ELR (cell line): Measurements from ENCODE around the gene EIPR1.
"Not testable (repeated sequence)": the region's sequence is repeated elsewhere in the genome, so short reads cannot be mapped to it uniquely, and the experiment has no call there.

Experiments
- DNase-seq: peaks from one replicate; pipeline ENCODE4 v3.0.0-alpha.2; 2015; ENCODE audit warnings: low read depth

Gene EIPR1

DNA sequence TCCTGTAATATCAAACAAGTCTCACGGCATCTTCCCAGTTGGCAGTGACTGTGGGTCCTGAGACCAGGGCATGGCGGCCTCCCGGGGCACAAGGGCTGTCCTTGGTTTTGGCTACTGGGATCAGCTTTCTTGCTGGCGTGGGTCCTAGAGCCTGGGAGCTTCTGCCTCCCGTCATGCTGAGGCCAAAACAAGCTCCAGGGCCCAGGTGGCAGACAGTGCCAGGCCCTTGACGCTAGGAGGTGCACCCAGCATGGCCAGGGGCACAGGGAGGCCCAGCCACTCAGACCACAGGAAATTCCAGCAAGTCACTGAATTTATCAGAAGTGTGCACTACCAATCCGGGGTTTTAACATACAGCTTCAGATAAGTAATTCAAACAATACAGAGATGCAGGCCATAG is 184.7 kb downstream of the EIPR1 start:
- DNase-seq: no peak

DNA sequence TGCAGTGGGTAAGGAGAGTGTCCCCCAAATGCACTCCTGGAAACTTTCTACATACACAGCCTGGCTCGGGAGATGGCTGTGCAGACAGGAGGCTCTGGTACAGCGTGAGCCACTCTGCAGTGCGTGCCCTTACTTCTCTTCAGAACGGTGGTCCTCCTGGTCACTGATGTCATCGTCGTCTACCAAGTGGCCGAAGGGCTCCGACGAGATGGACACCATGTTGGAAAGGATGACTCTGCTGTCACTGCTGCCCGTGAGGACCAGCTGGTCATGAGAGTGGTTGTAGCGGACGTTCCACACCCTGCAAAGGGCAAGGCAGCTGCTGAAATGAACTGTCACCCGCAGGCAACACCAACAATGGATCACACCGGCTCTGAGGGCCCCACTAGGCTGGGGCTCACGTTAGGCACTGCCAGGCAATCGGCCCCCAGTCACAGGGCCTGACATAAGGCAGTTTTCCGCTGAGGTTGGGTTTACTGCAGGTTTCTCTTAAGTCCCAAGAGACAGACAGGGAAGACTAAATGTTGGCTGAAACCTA is 185.3 kb downstream of the EIPR1 start:
- DNase-seq: no peak

GRCh38 chr2:3189961-3190360 is 187.7 kb downstream of the EIPR1 start:
- DNase-seq: no peak

DNA sequence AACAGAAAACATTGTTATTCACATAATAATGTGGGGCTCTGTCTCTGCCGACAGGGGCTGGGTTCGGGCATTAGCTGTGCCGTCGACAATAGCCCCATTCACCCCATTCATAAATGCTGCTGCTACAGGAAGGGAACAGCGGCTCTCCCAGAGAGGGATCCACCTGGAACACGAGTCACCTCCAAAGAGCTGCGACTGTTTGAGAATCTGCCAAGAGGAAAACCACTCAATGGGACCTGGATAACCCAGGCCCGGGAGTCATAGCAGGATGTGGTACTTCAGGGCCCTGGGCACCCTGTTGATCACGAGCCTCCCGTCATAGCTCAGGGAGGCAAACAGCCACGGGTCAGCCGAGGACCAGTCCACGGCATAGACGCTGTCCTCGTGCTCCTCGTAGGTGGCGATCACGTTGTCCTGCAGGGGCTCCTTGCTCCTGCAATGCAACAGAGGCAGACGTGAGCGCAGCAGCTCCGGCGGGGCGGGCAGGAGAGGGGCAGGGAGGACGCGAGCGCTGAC is 188.5 kb downstream of the EIPR1 start:
- DNase-seq: peak; percentile 40

DNA sequence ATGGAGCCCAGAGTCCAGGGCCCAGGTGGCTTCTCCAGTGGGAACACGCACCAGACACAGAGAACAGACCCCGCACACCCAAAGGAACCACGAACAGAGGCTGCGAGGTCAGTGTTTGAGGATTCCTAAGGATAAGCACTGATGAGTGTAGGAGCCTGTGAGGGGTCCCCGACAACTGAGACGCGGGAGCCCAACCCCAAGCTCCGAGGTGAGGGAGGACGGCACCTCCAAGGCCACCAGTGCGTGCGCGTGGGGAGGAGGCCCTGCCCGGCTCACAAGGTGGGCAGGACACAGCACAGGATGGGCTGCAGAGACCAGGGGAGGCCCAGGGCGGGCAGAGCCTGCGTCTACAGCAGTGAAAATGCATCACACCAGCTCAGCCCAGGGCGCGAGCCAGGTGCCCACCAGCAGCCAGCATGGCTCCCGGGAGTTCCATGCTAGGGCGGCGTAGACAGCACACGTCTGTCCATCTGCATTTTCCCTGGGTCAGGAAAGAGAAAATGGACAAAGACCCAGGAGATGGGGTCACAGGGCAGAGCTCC is 189.1 kb downstream of the EIPR1 start:
- no peak for DNase-seq

GRCh38 chr2:3187467-3187866 is 190.2 kb downstream of the EIPR1 start:
- DNase-seq: no peak

GRCh38 chr2:3186766-3187165 is 190.9 kb downstream of the EIPR1 start:
- no peak for DNase-seq

DNA sequence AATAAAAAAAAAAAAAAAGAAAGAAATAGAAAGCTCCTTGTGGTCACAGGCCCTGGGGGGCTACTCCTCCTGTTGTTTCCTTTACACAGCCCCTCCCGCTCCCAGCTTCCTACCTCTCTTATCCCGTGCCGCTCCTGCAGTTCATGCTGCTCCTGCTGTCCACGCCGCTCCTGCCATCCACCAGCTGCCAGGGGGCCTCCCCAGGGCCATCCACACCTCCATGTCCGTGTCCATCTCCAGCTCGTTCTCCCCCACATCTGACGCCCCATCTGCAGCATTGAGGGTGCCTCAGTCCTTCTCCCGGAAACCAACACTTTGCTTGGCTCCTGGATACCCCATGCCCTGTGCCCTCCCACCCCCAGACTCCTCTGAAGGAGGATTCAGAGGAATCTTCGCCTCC is 191.7 kb downstream of the EIPR1 start:
- no peak for DNase-seq

DNA sequence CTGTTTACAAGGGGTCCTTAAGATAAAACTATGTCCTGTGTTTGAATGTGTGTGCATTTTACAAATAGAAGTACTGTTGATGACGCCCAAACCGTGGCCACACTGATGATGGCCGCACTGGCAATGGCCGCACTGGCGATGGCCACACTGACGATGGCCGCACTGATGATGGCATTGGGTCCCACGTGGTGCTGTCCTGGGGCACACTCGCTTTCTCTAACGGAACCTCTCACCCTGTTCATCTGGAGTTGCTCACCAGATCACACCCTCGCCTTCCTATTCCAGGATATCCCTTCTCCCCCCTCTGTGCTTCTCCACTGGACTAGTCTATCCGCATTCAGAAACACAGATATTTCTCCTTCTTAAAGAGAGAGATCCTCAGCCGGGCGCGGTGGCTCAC is 192.4 kb downstream of the EIPR1 start:
- DNase-seq: no peak

DNA sequence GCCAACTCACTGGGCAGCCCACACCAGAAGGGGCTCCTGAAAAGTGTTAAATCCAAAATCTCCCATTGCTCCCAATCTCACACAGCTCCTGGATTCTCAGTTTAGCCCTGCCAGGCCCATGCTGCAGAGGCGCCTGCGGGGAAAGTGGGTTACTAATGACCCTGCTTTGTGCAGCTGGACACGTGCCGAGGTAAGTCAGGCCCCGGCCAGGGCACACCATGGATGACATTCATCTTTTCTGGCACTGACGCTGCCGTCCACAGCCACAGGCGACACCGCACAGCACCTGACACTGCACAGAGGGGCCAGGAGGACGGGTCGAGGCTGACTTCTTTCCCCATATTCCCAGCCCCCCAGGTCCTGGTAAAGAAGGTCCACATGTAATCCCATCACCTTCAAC is 193.5 kb downstream of the EIPR1 start:
- DNase-seq: no peak

DNA sequence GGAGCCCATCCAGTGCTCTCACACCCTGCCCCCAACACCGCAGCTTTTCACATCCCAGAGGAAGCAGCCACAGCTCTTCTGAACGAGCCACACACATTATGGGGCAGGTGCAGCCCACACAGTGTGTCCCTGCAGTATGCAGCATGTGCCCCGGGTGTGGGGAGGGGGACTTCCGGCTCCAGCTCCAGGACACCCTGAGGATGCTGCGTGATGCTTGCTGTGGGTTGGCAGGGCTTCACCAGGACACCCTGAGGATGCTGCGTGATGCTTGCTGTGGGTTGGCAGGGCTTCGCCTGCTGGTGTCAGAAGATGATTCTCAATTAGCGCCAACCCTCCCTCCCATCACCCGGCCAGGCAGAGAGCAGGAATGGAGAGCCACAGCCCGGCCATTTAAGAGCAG is 193.9 kb downstream of the EIPR1 start:
- DNase-seq: no peak

DNA sequence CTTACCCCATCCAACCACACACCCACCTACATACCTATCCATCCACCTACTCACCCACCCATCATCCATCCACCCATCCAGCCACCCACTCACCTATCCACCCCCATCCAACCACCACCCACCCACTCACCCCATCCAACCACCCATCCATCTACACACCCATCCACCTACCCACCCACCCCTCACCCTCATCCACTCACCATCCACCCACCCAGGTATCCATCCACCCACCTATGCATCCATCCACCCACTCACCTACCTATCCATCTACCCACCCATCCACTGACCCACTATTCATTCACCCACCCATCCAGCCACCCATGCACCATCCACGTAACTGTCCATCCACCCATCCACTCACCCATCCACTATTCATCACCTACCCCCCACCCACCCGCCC is 194.8 kb downstream of the EIPR1 start:
- DNase-seq: no peak

DNA sequence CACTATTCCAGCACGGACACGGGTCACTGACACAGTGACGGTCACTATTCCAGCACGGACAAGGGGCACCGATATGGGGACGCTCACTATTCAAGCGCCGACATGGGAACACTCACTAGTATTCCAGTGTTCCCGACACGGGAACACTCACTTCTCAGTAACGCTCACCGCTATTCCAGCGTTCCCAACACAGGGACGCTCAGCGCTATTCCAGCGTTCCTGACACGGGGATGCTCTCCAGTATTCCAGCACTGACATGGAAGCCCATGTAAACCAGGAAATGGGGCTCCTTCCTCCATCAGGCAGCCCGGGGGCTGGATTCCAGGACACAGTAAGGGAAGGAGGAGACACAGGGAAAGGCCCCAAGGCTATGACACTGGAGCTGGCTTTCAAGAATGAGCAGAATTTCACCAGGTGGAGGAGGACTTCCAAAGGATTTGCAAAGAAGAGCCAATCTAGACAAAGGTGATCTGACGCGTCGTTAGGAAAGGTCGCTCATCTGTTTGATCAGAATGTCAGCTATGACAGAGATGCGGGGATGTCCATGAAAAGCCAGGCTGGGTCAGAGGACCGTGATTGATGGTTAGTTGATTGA is 196.1 kb downstream of the EIPR1 start:
- no peak for DNase-seq

DNA sequence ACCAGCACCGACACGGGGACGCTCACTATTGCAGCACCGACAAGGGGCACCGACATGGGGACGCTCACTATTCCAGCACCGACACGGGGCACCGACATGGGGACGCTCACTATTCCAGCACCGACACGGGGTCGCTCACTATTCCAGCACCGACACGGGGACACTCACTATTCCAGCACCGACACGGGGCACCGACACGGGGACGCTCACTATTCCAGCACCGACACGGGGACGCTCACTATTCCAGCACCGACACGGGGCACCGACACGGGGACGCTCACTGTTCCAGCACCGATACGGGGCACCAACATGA is 196.8 kb downstream of the EIPR1 start:
- not testable (repeated sequence) for DNase-seq

GRCh38 chr2:3180082-3180908 is 197.3 kb downstream of the EIPR1 start:
- no peak for DNase-seq

DNA sequence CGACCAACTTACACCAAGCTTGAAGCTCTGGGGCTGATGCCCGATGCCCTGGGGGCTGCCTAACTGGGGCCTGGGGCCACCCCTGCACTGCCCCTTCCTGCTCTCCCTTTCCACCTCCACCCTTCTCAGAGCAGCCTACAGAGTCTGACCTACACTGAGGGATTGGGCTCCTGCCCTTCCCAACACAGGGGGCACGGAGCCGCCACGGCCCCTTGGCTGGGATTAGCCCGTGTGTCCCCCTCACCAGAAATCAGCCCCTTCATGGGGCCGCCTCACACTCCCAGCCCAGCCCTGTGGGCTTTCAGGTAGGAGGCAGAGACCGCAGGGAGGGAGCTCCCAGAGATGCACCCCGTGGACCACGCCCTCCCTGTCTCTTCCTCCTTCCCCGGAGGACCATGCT is 198.0 kb downstream of the EIPR1 start:
- DNase-seq: no peak

DNA sequence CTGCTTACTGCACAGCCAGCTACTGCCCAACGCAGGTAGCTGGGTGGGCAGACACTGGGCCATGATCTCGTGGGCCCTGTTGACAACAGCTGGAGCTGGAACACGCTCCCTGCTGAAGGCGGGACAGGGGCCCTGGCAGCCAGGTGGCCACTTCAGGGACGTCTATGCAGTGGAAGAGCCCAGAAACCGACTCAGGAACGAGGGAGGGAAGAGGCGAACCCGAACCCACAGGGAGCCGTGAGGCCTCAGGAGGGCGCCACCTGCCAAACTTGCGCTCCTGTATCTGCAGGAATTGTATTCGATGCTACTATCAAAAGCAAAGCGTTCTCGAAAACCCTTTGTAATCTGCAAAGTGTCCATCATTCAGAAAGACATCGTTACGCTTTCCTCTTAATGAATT is 198.4 kb downstream of the EIPR1 start:
- no peak for DNase-seq

- no peak for DNase-seq
These were observed 199.0 kb downstream of the EIPR1 start for GRCh38 chr2:3178578-3179031.

DNA sequence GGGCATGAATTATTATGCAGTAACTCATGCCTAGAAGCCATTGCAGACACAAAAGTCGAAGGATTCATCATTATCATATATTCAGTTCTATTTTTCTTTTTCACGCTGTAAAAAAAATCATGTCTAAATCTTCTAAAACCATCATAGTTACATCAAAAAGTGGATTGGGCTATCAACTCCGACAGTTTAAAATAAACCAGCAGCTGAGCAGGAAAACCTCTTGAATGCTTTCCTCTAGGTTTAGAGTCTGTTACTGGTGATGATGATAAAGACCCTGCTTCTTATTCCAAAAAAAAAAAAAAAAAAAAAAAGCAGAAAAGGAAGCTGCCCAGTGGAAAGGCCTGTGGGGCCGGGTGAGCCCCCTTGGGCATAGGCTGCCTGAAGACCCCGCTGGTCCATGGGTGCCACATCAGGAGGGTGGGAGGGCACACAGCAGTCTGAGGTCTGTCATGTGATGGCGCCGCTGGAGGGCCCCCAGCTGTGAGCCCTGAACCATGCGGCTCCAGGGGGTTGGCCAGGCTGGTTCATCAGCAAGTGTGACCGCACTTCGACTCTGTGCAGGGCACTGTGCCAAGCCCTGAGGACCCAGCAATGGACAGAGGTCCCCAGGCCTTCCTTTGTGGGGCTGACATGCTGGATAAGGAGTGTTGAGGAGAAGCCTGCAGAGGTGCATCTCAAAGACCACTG is 199.6 kb downstream of the EIPR1 start:
- no peak for DNase-seq

- no peak for DNase-seq
These were observed 200.8 kb downstream of the EIPR1 start for GRCh38 chr2:3176869-3177255.

GRCh38 chr2:3176071-3176868 is 201.3 kb downstream of the EIPR1 start:
- DNase-seq: no peak

- no peak for DNase-seq
These were observed 202.1 kb downstream of the EIPR1 start for GRCh38 chr2:3175568-3175955.
